ENCODE data around the gene TFPI. TPM values are rescaled to one million over a fixed set of nuclear protein-coding genes. Genes with fewer than 3 reads are reported as not detected.

TFPI gene
- total RNA-seq (2022; extraction: Qiagen RNA extraction), result 35.2 to 53.4 TPM (median 47.5 TPM) in 5 replicates

DNA sequence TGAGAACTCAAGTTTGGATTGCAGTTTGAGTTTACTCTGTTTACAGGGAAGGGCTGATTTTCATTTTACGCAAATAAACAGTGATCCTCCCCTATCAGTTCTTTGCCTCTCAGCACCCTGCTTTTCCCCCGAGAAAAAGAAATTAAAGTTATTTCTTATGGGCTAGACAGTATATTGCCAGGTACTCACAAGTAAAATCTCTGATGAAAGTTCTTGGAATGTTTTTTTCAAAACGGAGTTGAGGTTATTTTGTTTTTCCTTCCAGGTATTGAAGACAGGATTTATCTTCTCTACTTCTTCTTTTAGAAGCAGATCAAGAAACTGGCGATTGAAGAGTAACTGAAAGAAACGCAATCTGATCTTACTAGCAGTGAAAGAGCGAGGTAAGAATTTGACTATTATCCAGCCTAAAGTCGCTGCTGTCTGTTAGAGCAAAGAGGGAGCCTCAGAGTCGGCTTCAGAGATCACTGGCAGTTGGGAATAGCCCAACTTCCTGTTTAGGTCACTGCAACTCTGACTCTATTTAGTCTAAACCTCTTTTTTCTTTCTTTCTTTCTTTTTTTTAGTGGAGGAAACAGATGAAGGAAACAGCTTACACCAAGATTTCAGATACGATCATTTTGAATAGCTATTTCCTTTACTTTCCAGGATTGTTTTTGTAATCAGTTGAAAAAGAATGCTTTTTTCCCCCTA is at the start of gene TFPI:
Gene TFPI, minus strand, starts transcription at position 425 of the 693 bp plus-strand sequence. CDS start 50,667 bp downstream, outside the sequence.

Other genes with a start within 250 kb of the TFPI start
- 0.02 to 0.13 TPM (median 0.11 TPM) in 5 replicates for gene CALCRL, start 106.2 kb downstream of the TFPI start, total RNA-seq (2022; extraction: Qiagen RNA extraction)